Mesodermal cell (in vitro differentiated cells): ENCODE data around the gene BIK.

Experiments
- H3K27ac ChIP-seq: 2 replicates; pipeline ENCODE4 v1.7.0; 2013; ENCODE audit warnings: mild to moderate bottlenecking, low read depth, low read length, moderate library complexity; ENCODE audit not compliant: severe bottlenecking
- H3K36me3 ChIP-seq: 2 replicates; pipeline ENCODE4 v1.7.1; 2013; ENCODE audit warnings: mild to moderate bottlenecking, low read length, moderate library complexity; ENCODE audit not compliant: control insufficient read depth, insufficient read depth
- H3K4me1 ChIP-seq: one replicate; pipeline ENCODE4 v1.7.1; 2013; ENCODE audit warnings: mild to moderate bottlenecking, low read length; ENCODE audit not compliant: insufficient read depth, control insufficient read depth, poor library complexity, severe bottlenecking
- H3K4me3 ChIP-seq: 2 replicates; pipeline ENCODE4 v1.7.0; 2013; ENCODE audit warnings: low read length, control low read depth, mild to moderate bottlenecking; ENCODE audit not compliant: insufficient read depth, poor library complexity, severe bottlenecking; ENCODE audit errors: extremely low read depth
- H3K9me3 ChIP-seq: 2 replicates; pipeline ENCODE4 v1.7.1; 2013; ENCODE audit warnings: mild to moderate bottlenecking, low read length, moderate library complexity; ENCODE audit not compliant: control insufficient read depth
- WGBS, 2 experiments: methylation state at CpG; one replicate each; pipeline ENCODE4 v1.1.5; 2013; ENCODE audit warnings: missing lambda C conversion rate in 2 of 2; ENCODE audit not compliant: insufficient coverage in 2 of 2; 5-methylcytosine and 5-hydroxymethylcytosine counted together

BIK gene

GRCh38 chr22:43118953-43119458 is 8.5 kb downstream of the BIK start:
- Histone ChIP-seq H3K36me3 (no peaks in the 10 kb centered on the region), H3K4me3 (no peak overlapping the region), H3K9me3 (no peaks in the 10 kb centered on the region), H3K4me1 (no peaks in the 10 kb centered on the region), H3K27ac (no peak overlapping the region)
- whole genome bisulfite sequencing, 2 experiments = 87 to 93% methylated on average over 3 to 5 of the region's 7 CpGs

- peak overlapping the region; percentile 45 for H3K27ac ChIP-seq
- H3K4me3 ChIP-seq = no peak overlapping the region
- H3K36me3 ChIP-seq = no peaks in the 10 kb centered on the region
- H3K4me1 ChIP-seq = peaks cover 18% of the 10 kb centered on the region
- WGBS, 2 experiments = 50 to 72% methylated on average over 3 to 5 of the region's 5 CpGs
- H3K9me3 ChIP-seq = no peaks in the 10 kb centered on the region
Measured at GRCh38 chr22:43126501-43127165, 16.1 kb downstream of the BIK start.

- H3K9me3 ChIP-seq = no peaks in the 10 kb centered on the region
- no peak overlapping the region for H3K4me3 ChIP-seq
- H3K27ac ChIP-seq = peak overlapping the region; percentile 45
- peaks cover 18% of the 10 kb centered on the region for H3K4me1 ChIP-seq
- no peaks in the 10 kb centered on the region for H3K36me3 ChIP-seq
- 89 to 96% methylated on average over 15 to 16 of the region's 17 CpGs for WGBS, 2 experiments
Measured at GRCh38 chr22:43127166-43127908, 16.8 kb downstream of the BIK start.

- H3K4me1 ChIP-seq = peaks cover 18% of the 10 kb centered on the region
- peaks cover 4% of the 10 kb centered on the region for H3K36me3 ChIP-seq
- H3K27ac ChIP-seq = no peak overlapping the region
- no peaks in the 10 kb centered on the region for H3K9me3 ChIP-seq
- H3K4me3 ChIP-seq = no peak overlapping the region
- WGBS, 2 experiments = 95% methylated on average over 7 to 13 of the region's 13 CpGs
Measured at GRCh38 chr22:43128116-43128515, 17.6 kb downstream of the BIK start.

- 68 to 76% methylated on average over 15 to 19 of the region's 20 CpGs for WGBS, 2 experiments
- Histone ChIP-seq H3K4me3 (no peak overlapping the region), H3K4me1 (peaks cover 18% of the 10 kb centered on the region), H3K36me3 (peaks cover 12% of the 10 kb centered on the region), H3K27ac (no peak overlapping the region), H3K9me3 (no peaks in the 10 kb centered on the region)
Measured at GRCh38 chr22:43128928-43129424, 18.4 kb downstream of the BIK start.

- Histone ChIP-seq H3K4me3 (no peak overlapping the region), H3K36me3 (peaks cover 20% of the 10 kb centered on the region)
- 64 to 79% methylated on average over 7 to 13 of the region's 16 CpGs for WGBS, 2 experiments
Measured at GRCh38 chr22:43129426-43130425, 19.2 kb downstream of the BIK start.

GRCh38 chr22:43131773-43132501 is 21.4 kb downstream of the BIK start:
- Histone ChIP-seq H3K9me3 (no peaks in the 10 kb centered on the region), H3K4me1 (peaks cover 9% of the 10 kb centered on the region), H3K27ac (no peak overlapping the region), H3K36me3 (peaks cover 36% of the 10 kb centered on the region), H3K4me3 (no peak overlapping the region)
- WGBS, 2 experiments = 97 to 99% methylated on average over 13 to 17 of the region's 17 CpGs

More at GRCh38 chr22:43129426-43130425, 19.2 kb downstream of the BIK start:
- Histone ChIP-seq H3K9me3 (no peaks in the 10 kb centered on the region), H3K4me1 (peaks cover 18% of the 10 kb centered on the region), H3K27ac (no peak overlapping the region)

GRCh38 chr22:43133401-43133800 is 22.9 kb downstream of the BIK start:
- Histone ChIP-seq H3K27ac (no peak overlapping the region), H3K4me1 (no peaks in the 10 kb centered on the region), H3K36me3 (peaks cover 44% of the 10 kb centered on the region), H3K9me3 (no peaks in the 10 kb centered on the region), H3K4me3 (no peak overlapping the region)
- WGBS, 2 experiments = 82 to 84% methylated on average over 7 to 9 of the region's 9 CpGs

GRCh38 chr22:43134553-43134952 is 24.0 kb downstream of the BIK start:
- H3K36me3 ChIP-seq = peaks cover 54% of the 10 kb centered on the region
- no peak overlapping the region for H3K27ac ChIP-seq
- no peak overlapping the region for H3K4me3 ChIP-seq
- 94% methylated on average over 2 to 3 of the region's 4 CpGs for WGBS, 2 experiments
- no peaks in the 10 kb centered on the region for H3K9me3 ChIP-seq
- H3K4me1 ChIP-seq = no peaks in the 10 kb centered on the region
